WTC11 (cell line): ENCODE results near the gene CAMSAP1. TPM values are rescaled to one million over a fixed set of nuclear protein-coding genes. Genes with fewer than 3 reads are reported as not detected.

Experiments used
- ATAC-seq: fragments of 200-7000 bp; cut with Tn5 transposase; 2 replicates; pipeline ENCODE4 v1.10.0; 2021; ENCODE audit warnings: mild to moderate bottlenecking, moderate library complexity
- CTCF ChIA-PET: fragments of 300-600 bp; sonication (Branson Sonifier 250); formaldehyde crosslinking; loops from one replicate; lab custom pipeline; 2021; ENCODE audit warnings: antibody characterized with exemption; lab: Charles Lee
- POLR2A ChIA-PET: fragments of 350-600 bp; sonication (Branson Sonifier 250); formaldehyde crosslinking; loops from one replicate; lab custom pipeline; 2021; ENCODE audit warnings: antibody characterized with exemption; lab: Charles Lee
- DNase-seq: peaks from one replicate; pipeline ENCODE4 v3.0.0; 2021; ENCODE audit warnings: low spot score
- H3K27ac Mint-ChIP-seq: 2 replicates; pipeline ENCODE4 v1.8.0; 2021; ENCODE audit warnings: mixed read lengths
- H3K27me3 Mint-ChIP-seq: 2 replicates; pipeline ENCODE4 v1.8.0; 2021; ENCODE audit warnings: low read depth, mild to moderate bottlenecking, moderate library complexity, mixed read lengths
- H3K36me3 Mint-ChIP-seq: 2 replicates; pipeline ENCODE4 v1.8.0; 2021; ENCODE audit warnings: mixed read lengths
- H3K4me1 Mint-ChIP-seq: 2 replicates; pipeline ENCODE4 v1.8.0; 2022; ENCODE audit warnings: mixed read lengths
- H3K4me3 Mint-ChIP-seq: 2 replicates; pipeline ENCODE4 v1.8.0; 2021; ENCODE audit warnings: mild to moderate bottlenecking, moderate library complexity, mixed read lengths
- H3K9me3 Mint-ChIP-seq: 2 replicates; pipeline ENCODE4 v1.8.0; 2021; ENCODE audit warnings: mixed read lengths
- ATF3 ChIP-seq: sonication (generic); formaldehyde crosslinking; conservative IDR thresholded peaks from 2 replicates; pipeline ENCODE4 v1.8.1; 2022; ENCODE audit warnings: mild to moderate bottlenecking, missing genetic modification reagents
- FOXP1 ChIP-seq: sonication (generic); formaldehyde crosslinking; IDR thresholded peaks from 2 replicates; pipeline ENCODE4 v1.8.0; 2022; ENCODE audit warnings: missing genetic modification reagents, mild to moderate bottlenecking, moderate library complexity, borderline replicate concordance
- FOXP4 ChIP-seq: sonication (generic); formaldehyde crosslinking; IDR thresholded peaks from 2 replicates; pipeline ENCODE4 v1.8.0; 2022; ENCODE audit warnings: mild to moderate bottlenecking, missing genetic modification reagents
- HMGA2 ChIP-seq: fragments of 250-450 bp; sonication (Bioruptor Pico); IDR thresholded peaks from 2 replicates; pipeline ENCODE4 v1.4.0; 2021; ENCODE audit warnings: mild to moderate bottlenecking, moderate library complexity
- HMGXB4 ChIP-seq: sonication (generic); formaldehyde crosslinking; IDR thresholded peaks from 2 replicates; pipeline ENCODE4 v1.8.1; 2023; ENCODE audit warnings: mild to moderate bottlenecking, moderate library complexity, missing genetic modification reagents
- JAZF1 ChIP-seq: fragments of 250-450 bp; sonication (Bioruptor Pico); IDR thresholded peaks from 2 replicates; pipeline ENCODE4 v1.9.0; 2021; ENCODE audit warnings: moderate library complexity, mild to moderate bottlenecking, inconsistent platforms
- OVOL2 ChIP-seq: fragments of 250-450 bp; sonication (Bioruptor Pico); IDR thresholded peaks from 2 replicates; pipeline ENCODE4 v1.9.0; 2021; ENCODE audit warnings: mild to moderate bottlenecking, borderline replicate concordance
- PRRX2 ChIP-seq: fragments of 250-450 bp; sonication (Bioruptor Pico); IDR thresholded peaks from 2 replicates; pipeline ENCODE4 v1.8.0; 2021; ENCODE audit warnings: mild to moderate bottlenecking
- ZNF232 ChIP-seq: sonication (generic); formaldehyde crosslinking; IDR thresholded peaks from 2 replicates; pipeline ENCODE4 v1.8.0; 2022; ENCODE audit warnings: mild to moderate bottlenecking, missing genetic modification reagents
- ZNF281 ChIP-seq: sonication (generic); formaldehyde crosslinking; IDR thresholded peaks from 2 replicates; pipeline ENCODE4 v1.8.0; 2023; ENCODE audit warnings: mild to moderate bottlenecking, missing genetic modification reagents
- ZNF416 ChIP-seq: fragments of 250-450 bp; sonication (Bioruptor Pico); IDR thresholded peaks from 2 replicates; pipeline ENCODE4 v1.9.0; 2021; ENCODE audit warnings: mild to moderate bottlenecking, inconsistent platforms
- ZNF671 ChIP-seq: fragments of 250-450 bp; sonication (Bioruptor Pico); IDR thresholded peaks from 2 replicates; pipeline ENCODE4 v1.8.0; 2021; ENCODE audit warnings: mild to moderate bottlenecking
- total RNA-seq: library from RNA; stranded (reverse); gene quantifications from 3 replicates; pipeline ENCODE4 v1.2.3, GENCODE V29; 2021
- TF ChIP-seq, protein P1 (sequence below): sonication (generic); formaldehyde crosslinking; IDR thresholded peaks from 2 replicates; pipeline ENCODE4 v1.8.1; 2022; ENCODE audit warnings: low read depth, mild to moderate bottlenecking, moderate library complexity, missing genetic modification reagents, borderline replicate concordance
- TF ChIP-seq, protein P2 (sequence below): sonication (generic); formaldehyde crosslinking; IDR thresholded peaks from 2 replicates; pipeline ENCODE4 v1.8.1; 2023; ENCODE audit warnings: mild to moderate bottlenecking, missing genetic modification reagents
- TF ChIP-seq, protein P3 (sequence below): fragments of 250-450 bp; sonication (Bioruptor Pico); IDR thresholded peaks from 2 replicates; pipeline ENCODE4 v1.8.0; 2021; ENCODE audit warnings: mild to moderate bottlenecking
- TF ChIP-seq, protein P4 (sequence below): fragments of 250-450 bp; sonication (Bioruptor Pico); conservative IDR thresholded peaks from 2 replicates; pipeline ENCODE4 v1.9.0; 2021; ENCODE audit warnings: mild to moderate bottlenecking

CAMSAP1 gene
- total RNA-seq, 1 experiment from 2014 or later, result 40.5 TPM

GRCh38 chr9:135777623-135778177 lies 129.6 kb downstream of the CAMSAP1 start:
- CTCF ChIA-PET, result interaction anchor here (0.6 to 1.4 kb wide), 5 partner anchors 16 to 511 kb away, joined by 3 to 6 read pairs (median 4); no protein-coding TSS in a partner anchor
- ATAC-seq (no peak), DNase-seq (no peak)
- Mint-ChIP-seq H3K9me3 (no peaks in the 10 kb centered on the region), H3K4me3 (no peak overlapping the region), H3K27ac (no peak overlapping the region), H3K4me1 (no peaks in the 10 kb centered on the region), H3K36me3 (no peaks in the 10 kb centered on the region), H3K27me3 (no peaks in the 10 kb centered on the region)
- POLR2A ChIA-PET, result interaction anchor here (0.6 kb wide), 1 partner anchor 181 kb away, joined by 3 read pairs; no protein-coding TSS in a partner anchor
- TF ChIP-seq, protein P1, sequence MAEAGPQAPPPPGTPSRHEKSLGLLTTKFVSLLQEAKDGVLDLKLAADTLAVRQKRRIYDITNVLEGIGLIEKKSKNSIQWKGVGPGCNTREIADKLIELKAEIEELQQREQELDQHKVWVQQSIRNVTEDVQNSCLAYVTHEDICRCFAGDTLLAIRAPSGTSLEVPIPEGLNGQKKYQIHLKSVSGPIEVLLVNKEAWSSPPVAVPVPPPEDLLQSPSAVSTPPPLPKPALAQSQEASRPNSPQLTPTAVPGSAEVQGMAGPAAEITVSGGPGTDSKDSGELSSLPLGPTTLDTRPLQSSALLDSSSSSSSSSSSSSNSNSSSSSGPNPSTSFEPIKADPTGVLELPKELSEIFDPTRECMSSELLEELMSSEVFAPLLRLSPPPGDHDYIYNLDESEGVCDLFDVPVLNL (CRISPR knock-in tag), result no peak
- TF ChIP-seq, protein P2, sequence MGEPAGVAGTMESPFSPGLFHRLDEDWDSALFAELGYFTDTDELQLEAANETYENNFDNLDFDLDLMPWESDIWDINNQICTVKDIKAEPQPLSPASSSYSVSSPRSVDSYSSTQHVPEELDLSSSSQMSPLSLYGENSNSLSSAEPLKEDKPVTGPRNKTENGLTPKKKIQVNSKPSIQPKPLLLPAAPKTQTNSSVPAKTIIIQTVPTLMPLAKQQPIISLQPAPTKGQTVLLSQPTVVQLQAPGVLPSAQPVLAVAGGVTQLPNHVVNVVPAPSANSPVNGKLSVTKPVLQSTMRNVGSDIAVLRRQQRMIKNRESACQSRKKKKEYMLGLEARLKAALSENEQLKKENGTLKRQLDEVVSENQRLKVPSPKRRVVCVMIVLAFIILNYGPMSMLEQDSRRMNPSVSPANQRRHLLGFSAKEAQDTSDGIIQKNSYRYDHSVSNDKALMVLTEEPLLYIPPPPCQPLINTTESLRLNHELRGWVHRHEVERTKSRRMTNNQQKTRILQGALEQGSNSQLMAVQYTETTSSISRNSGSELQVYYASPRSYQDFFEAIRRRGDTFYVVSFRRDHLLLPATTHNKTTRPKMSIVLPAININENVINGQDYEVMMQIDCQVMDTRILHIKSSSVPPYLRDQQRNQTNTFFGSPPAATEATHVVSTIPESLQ (CRISPR knock-in tag), result no peak
- TF ChIP-seq OVOL2 (no peak), HMGXB4 (no peak)

- POLR2A ChIA-PET, result interaction anchor here (0.6 kb wide), 1 partner anchor 181 kb away, joined by 3 read pairs; no protein-coding TSS in a partner anchor
- CTCF ChIA-PET, result interaction anchor here (0.6 to 1.4 kb wide), 6 partner anchors 17 to 512 kb away, joined by 3 to 6 read pairs (median 4); no protein-coding TSS in a partner anchor
- ATAC-seq, result no peak
- Mint-ChIP-seq H3K4me3 (no peak overlapping the region), H3K27me3 (no peaks in the 10 kb centered on the region), H3K9me3 (no peaks in the 10 kb centered on the region), H3K36me3 (no peaks in the 10 kb centered on the region), H3K27ac (no peak overlapping the region), H3K4me1 (no peaks in the 10 kb centered on the region)
- no peak for DNase-seq
- TF ChIP-seq FOXP1 (CRISPR knock-in tag), result no peak
- no peak for TF ChIP-seq ZNF232 (CRISPR knock-in tag)
- TF ChIP-seq ZNF671 (CRISPR knock-in tag), result no peak
- no peak for TF ChIP-seq FOXP4
- no peak for TF ChIP-seq ZNF281 (CRISPR knock-in tag)
- no peak for TF ChIP-seq ATF3 (CRISPR knock-in tag)
- no peak for TF ChIP-seq JAZF1 (CRISPR knock-in tag)
- TF ChIP-seq HMGA2, result no peak
- no peak for TF ChIP-seq PRRX2 (CRISPR knock-in tag)
- TF ChIP-seq, protein P3, sequence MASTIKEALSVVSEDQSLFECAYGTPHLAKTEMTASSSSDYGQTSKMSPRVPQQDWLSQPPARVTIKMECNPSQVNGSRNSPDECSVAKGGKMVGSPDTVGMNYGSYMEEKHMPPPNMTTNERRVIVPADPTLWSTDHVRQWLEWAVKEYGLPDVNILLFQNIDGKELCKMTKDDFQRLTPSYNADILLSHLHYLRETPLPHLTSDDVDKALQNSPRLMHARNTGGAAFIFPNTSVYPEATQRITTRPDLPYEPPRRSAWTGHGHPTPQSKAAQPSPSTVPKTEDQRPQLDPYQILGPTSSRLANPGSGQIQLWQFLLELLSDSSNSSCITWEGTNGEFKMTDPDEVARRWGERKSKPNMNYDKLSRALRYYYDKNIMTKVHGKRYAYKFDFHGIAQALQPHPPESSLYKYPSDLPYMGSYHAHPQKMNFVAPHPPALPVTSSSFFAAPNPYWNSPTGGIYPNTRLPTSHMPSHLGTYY (CRISPR knock-in tag), result no peak
- no peak for TF ChIP-seq ZNF416 (CRISPR knock-in tag)
- TF ChIP-seq, protein P4, sequence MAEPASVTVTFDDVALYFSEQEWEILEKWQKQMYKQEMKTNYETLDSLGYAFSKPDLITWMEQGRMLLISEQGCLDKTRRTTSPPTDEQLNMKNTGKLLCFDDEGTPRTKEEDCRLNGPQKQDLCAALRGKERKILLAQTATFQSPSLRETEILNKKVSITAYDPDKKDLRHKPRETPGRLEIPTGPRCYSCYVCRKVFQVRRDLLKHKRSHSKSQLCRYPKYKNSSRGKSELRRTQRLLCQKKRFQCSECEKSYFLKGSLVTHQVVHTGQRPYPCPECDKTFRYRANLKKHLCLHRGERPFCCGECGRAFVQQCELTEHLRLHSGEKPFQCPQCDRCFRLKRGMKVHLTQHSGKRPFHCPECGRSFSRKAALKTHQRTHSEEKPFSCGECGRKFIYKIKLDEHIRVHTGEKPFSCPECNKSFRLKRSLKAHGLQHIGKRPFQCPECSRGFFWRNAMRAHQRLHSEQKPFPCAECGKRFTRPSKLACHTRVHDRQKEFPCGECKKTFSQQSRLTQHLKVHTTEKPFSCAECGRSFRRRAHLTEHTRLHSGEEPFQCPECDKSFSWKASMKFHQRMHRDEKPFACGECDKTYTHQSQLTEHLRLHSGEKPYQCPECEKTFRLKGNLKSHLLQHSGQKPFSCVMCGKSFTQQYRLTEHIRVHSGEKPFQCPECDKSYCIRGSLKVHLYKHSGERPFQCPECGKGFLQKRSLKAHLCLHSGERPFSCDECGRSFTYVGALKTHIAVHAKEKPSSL, result no peak
- TF ChIP-seq, protein P2 (CRISPR knock-in tag), result no peak
Observed at GRCh38 chr9:135776893-135777622, 130.3 kb downstream of the CAMSAP1 start.
